Trophoblast cell (in vitro differentiated cells and primary cell): ENCODE results near the gene FKBP14.

Experiments used
- DNase-seq, 2 donors: peaks; one replicate each; pipeline ENCODE4 v3.0.0-alpha.2; 2016
- H2AFZ ChIP-seq: 2 replicates; pipeline ENCODE4 v1.6.1; 2013; ENCODE audit warnings: low read length, moderate library complexity, mild to moderate bottlenecking; ENCODE audit not compliant: insufficient read depth, poor library complexity
- H2AK5ac ChIP-seq: 2 replicates; pipeline ENCODE4 v1.6.1; 2013; ENCODE audit warnings: mild to moderate bottlenecking, low read length
- H2BK120ac ChIP-seq: 2 replicates; pipeline ENCODE4 v1.6.1; 2013; ENCODE audit warnings: low read length, mild to moderate bottlenecking, moderate library complexity; ENCODE audit not compliant: insufficient read depth, poor library complexity
- H2BK12ac ChIP-seq: 2 replicates; pipeline ENCODE4 v1.6.1; 2013; ENCODE audit warnings: mild to moderate bottlenecking, low read length, moderate library complexity
- H2BK5ac ChIP-seq: 2 replicates; pipeline ENCODE4 v1.6.1; 2013; ENCODE audit warnings: low read length, low read depth, moderate library complexity, mild to moderate bottlenecking; ENCODE audit not compliant: poor library complexity
- H3K14ac ChIP-seq: 2 replicates; pipeline ENCODE4 v1.6.1; 2013; ENCODE audit warnings: mild to moderate bottlenecking, low read length
- H3K18ac ChIP-seq: 2 replicates; pipeline ENCODE4 v1.6.1; 2013; ENCODE audit warnings: mild to moderate bottlenecking, low read length
- H3K23ac ChIP-seq: 2 replicates; pipeline ENCODE4 v1.6.1; 2013; ENCODE audit warnings: low read length
- H3K27ac ChIP-seq: 2 replicates; pipeline ENCODE4 v1.5.1; 2013; ENCODE audit warnings: low read depth, mild to moderate bottlenecking, inconsistent platforms, low read length, moderate library complexity
- H3K27me3 ChIP-seq: 2 replicates; pipeline ENCODE4 v1.6.1; 2013; ENCODE audit warnings: inconsistent platforms, mild to moderate bottlenecking, low read length, moderate library complexity; ENCODE audit not compliant: insufficient read depth
- H3K36me3 ChIP-seq, 2 experiments: 1 replicate in 1 of 2; 2 replicates in 1 of 2; pipeline ENCODE4 v1.6.1; 2013; ENCODE audit warnings: low read length in 2 of 2, mild to moderate bottlenecking in 2 of 2, moderate library complexity in 1 of 2; ENCODE audit not compliant: insufficient read depth in 2 of 2, control insufficient read depth in 1 of 2
- H3K4ac ChIP-seq: 2 replicates; pipeline ENCODE4 v1.6.1; 2013; ENCODE audit warnings: low read depth, mild to moderate bottlenecking, low read length, moderate library complexity
- H3K4me1 ChIP-seq, 2 experiments: 1 replicate in 1 of 2; 2 replicates in 1 of 2; pipeline ENCODE4 v1.6.1; 2013; ENCODE audit warnings: low read length in 2 of 2, mild to moderate bottlenecking in 2 of 2, moderate library complexity in 1 of 2; ENCODE audit not compliant: insufficient read depth in 2 of 2, control insufficient read depth in 1 of 2
- H3K4me2 ChIP-seq: 2 replicates; pipeline ENCODE4 v1.6.1; 2013; ENCODE audit warnings: inconsistent platforms, mild to moderate bottlenecking, low read length, moderate library complexity
- H3K4me3 ChIP-seq: 2 replicates; pipeline ENCODE4 v1.5.1; 2013; ENCODE audit warnings: mild to moderate bottlenecking, low read depth, low read length, inconsistent platforms
- H3K79me1 ChIP-seq: one replicate; pipeline ENCODE4 v1.6.1; 2013; ENCODE audit warnings: low read length
- H3K79me2 ChIP-seq: 2 replicates; pipeline ENCODE4 v1.6.1; 2013; ENCODE audit warnings: low read length, mild to moderate bottlenecking; ENCODE audit not compliant: control insufficient read depth, insufficient read depth, poor library complexity
- H3K9ac ChIP-seq: 2 replicates; pipeline ENCODE4 v1.6.1; 2013; ENCODE audit warnings: mild to moderate bottlenecking, low read length
- H3K9me3 ChIP-seq: 2 replicates; pipeline ENCODE4 v1.6.1; 2013; ENCODE audit warnings: low read depth, mild to moderate bottlenecking, control low read depth, inconsistent platforms, low read length; ENCODE audit not compliant: insufficient read depth
- H4K12ac ChIP-seq: 2 replicates; pipeline ENCODE4 v1.6.1; 2013; ENCODE audit warnings: low read depth, mild to moderate bottlenecking, low read length, moderate library complexity
- H4K8ac ChIP-seq: 2 replicates; pipeline ENCODE4 v1.6.1; 2013; ENCODE audit warnings: low read depth, mild to moderate bottlenecking, low read length, moderate library complexity
- H4K91ac ChIP-seq: one replicate; pipeline ENCODE4 v1.6.1; 2013; ENCODE audit warnings: low read depth, mild to moderate bottlenecking, low read length, moderate library complexity
- WGBS: extraction: QIAGEN DNeasy Blood & Tissue Kit; methylation state at CpG from one replicate; pipeline ENCODE4 v1.1.7; 2013; ENCODE audit warnings: missing lambda C conversion rate; ENCODE audit not compliant: insufficient read length, insufficient coverage; ENCODE audit errors: extremely low coverage; 5-methylcytosine and 5-hydroxymethylcytosine counted together

The FKBP14 gene

DNA sequence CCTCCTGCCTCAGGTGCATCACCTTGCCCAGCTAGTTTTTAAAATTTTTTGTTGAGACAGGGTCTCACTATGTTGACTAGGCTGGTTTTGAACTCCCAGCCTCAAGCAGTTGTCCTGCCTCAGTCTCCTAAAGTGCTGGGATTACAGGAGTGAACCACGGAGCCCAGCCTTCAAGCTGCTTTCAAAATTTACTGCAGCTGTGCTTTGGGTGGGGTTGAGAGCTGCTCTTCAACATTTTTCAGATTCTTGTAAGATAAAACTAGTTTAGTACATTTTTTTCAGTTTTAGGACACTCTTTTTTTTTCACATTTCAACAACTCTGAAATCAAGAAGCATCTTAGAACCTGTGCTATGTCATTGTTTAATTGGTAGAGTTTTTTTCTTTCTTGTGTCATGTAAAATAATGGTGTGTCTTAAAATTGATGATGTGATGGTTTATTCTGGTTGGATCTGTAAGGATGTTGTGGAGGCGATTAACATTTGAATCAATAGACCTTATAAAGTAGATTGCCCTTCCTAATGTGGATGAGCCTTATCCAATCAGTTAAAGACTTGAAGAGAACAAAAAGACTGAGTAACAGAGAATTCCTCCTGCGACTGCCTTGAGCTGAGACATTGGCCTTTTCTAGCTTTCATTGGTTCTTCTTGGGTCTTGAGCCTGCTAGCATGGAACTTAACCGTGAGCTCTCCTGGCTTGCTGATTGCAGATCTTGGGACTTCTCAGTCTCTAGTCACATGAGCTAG lies 15.2 kb upstream of the FKBP14 start:
- Histone ChIP-seq H2AK5ac (no peak overlapping the region), H4K12ac (no peak overlapping the region), H4K91ac (no peak overlapping the region), H3K4me1 (peaks cover 3 to 5% of the 10 kb centered on the region in 2 experiments), H3K27me3 (no peaks in the 10 kb centered on the region), H4K8ac (no peak overlapping the region), H3K4ac (no peak overlapping the region), H2BK12ac (no peak overlapping the region), H3K4me3 (no peak overlapping the region), H3K79me1 (no peaks in the 10 kb centered on the region), H3K9me3 (no peaks in the 10 kb centered on the region), H2BK5ac (no peak overlapping the region), H3K18ac (no peak overlapping the region), H3K9ac (no peak overlapping the region), H3K36me3 (peaks cover 5 to 11% of the 10 kb centered on the region in 2 experiments), H3K79me2 (no peaks in the 10 kb centered on the region), H2AFZ (no peak overlapping the region), H3K4me2 (no peak overlapping the region), H2BK120ac (no peak overlapping the region), H3K27ac (no peak overlapping the region), H3K23ac (no peak overlapping the region), H3K14ac (no peak overlapping the region)
- no CpG with 5 or more reads among the region's 4 CpGs for WGBS
- DNase-seq = peak; percentile 21 to 66

DNA sequence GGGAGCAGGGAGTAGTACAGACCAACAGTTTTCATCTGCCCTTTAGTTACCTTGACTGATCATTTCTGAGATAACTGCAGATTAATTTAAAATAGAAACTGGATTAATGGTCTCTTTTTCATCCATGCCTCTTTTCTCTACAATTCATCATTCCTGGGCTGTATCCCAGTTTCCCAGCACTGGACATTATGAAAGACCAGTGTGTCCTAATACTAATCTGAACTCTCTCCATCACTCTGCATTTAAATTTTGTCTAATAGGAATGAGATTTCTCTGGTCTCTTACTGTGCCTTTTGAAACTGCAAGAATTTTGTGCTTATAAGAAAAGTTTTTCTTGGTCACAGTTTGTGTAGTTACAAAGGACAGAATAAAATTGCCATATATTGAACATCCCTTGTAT lies 14.4 kb upstream of the FKBP14 start:
- H3K9me3 ChIP-seq = no peaks in the 10 kb centered on the region
- no peak overlapping the region for H3K4me3 ChIP-seq
- no peak overlapping the region for H3K27ac ChIP-seq
- H2AFZ ChIP-seq = no peak overlapping the region
- no peak overlapping the region for H3K4ac ChIP-seq
- H2BK120ac ChIP-seq = no peak overlapping the region
- DNase-seq = no peak
- no peak overlapping the region for H3K18ac ChIP-seq
- no peak overlapping the region for H3K9ac ChIP-seq
- H2AK5ac ChIP-seq = no peak overlapping the region
- no peaks in the 10 kb centered on the region for H3K79me1 ChIP-seq
- H3K27me3 ChIP-seq = no peaks in the 10 kb centered on the region
- H2BK5ac ChIP-seq = no peak overlapping the region
- peaks cover 2 to 4% of the 10 kb centered on the region in 2 experiments for H3K36me3 ChIP-seq
- no peak overlapping the region for H3K23ac ChIP-seq
- peaks cover 3 to 5% of the 10 kb centered on the region in 2 experiments for H3K4me1 ChIP-seq
- H3K79me2 ChIP-seq = no peaks in the 10 kb centered on the region
- H3K14ac ChIP-seq = no peak overlapping the region
- H2BK12ac ChIP-seq = no peak overlapping the region
- no peak overlapping the region for H3K4me2 ChIP-seq
- H4K8ac ChIP-seq = no peak overlapping the region
- H4K12ac ChIP-seq = no peak overlapping the region
- H4K91ac ChIP-seq = no peak overlapping the region

DNA sequence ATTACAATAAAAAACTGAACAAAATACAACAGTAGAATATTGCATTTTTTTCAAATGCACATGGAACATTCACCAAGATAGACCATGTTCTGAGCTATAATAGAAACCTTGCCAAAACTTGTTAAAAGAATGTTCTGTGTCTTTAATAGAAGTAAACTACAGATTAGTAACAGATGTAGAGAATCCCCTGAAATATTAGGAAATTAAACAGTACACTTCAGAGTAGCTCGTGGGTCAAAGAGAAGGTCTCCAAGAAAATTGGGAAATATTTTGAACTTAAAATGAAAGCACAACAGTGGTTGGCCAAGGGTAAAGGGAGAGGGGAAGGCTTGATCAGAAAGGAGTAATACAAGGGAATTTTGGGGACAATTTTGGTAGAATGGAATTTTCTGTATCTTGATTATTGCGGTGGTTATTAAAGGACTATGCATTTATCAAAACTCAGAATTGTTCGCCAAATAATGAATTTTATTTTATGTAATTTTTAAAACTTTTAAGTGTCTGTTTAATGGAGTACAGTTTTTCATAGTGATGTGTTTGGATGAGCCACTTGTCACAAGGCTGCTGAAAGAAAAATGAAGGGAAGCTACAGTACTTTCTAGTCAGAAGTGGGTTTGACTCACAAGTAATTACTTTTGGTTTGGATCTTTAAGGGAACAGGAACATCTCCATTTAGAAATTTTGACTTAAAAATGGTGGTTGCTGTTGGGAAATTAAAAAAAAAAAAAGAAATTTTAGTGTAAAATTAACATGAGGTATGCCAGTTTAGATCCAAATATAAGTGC lies 11.9 kb upstream of the FKBP14 start:
- H3K9me3 ChIP-seq = no peaks in the 10 kb centered on the region
- peaks cover 3 to 5% of the 10 kb centered on the region in 2 experiments for H3K4me1 ChIP-seq
- H2BK5ac ChIP-seq = no peak overlapping the region
- no peak for DNase-seq
- H3K36me3 ChIP-seq = peaks cover 0 to 2% of the 10 kb centered on the region in 2 experiments
- H3K27ac ChIP-seq = no peak overlapping the region
- no peak overlapping the region for H2BK120ac ChIP-seq
- no peak overlapping the region for H3K4me2 ChIP-seq
- H4K8ac ChIP-seq = no peak overlapping the region
- no peak overlapping the region for H3K9ac ChIP-seq
- no peak overlapping the region for H2AFZ ChIP-seq
- no peak overlapping the region for H3K23ac ChIP-seq
- H3K4me3 ChIP-seq = no peak overlapping the region
- no peak overlapping the region for H3K18ac ChIP-seq
- no peak overlapping the region for H4K91ac ChIP-seq
- H2AK5ac ChIP-seq = no peak overlapping the region
- H3K14ac ChIP-seq = no peak overlapping the region
- no peaks in the 10 kb centered on the region for H3K79me2 ChIP-seq
- no peak overlapping the region for H2BK12ac ChIP-seq
- no peaks in the 10 kb centered on the region for H3K27me3 ChIP-seq
- H3K79me1 ChIP-seq = no peaks in the 10 kb centered on the region
- no CpG with 5 or more reads among the region's 3 CpGs for WGBS
- no peak overlapping the region for H4K12ac ChIP-seq
- H3K4ac ChIP-seq = no peak overlapping the region

DNA sequence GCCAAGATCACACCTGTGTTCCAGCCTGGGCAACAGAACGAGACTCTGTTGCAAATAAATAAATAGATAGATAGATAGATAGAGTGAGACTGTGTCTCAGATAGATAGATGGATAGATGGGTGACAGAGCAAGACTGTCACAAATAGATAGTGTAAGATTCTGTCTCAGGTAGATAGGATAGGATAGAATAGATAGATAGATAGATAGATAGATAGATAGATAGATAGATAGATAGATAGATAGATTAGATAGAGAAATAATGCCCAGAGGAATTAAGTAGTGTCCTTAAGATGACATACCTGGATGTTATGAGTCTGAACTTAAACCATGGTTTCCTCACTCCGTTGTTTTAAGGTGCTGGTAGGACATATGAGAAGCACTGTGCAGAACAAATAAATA lies 9.7 kb upstream of the FKBP14 start:
- Histone ChIP-seq H2BK120ac (no peak overlapping the region), H3K79me2 (peaks cover 2% of the 10 kb centered on the region), H4K91ac (no peak overlapping the region), H3K4me2 (no peak overlapping the region), H2BK5ac (no peak overlapping the region), H4K12ac (no peak overlapping the region), H4K8ac (no peak overlapping the region), H3K4me1 (peaks cover under 1 to 4% of the 10 kb centered on the region in 2 experiments), H2AK5ac (no peak overlapping the region), H3K23ac (no peak overlapping the region), H3K4ac (no peak overlapping the region), H3K36me3 (peaks cover 0 to 2% of the 10 kb centered on the region in 2 experiments), H2AFZ (no peak overlapping the region), H3K18ac (no peak overlapping the region), H3K9ac (no peak overlapping the region), H3K9me3 (no peaks in the 10 kb centered on the region), H3K14ac (no peak overlapping the region), H2BK12ac (no peak overlapping the region), H3K79me1 (no peaks in the 10 kb centered on the region), H3K4me3 (no peak overlapping the region), H3K27ac (no peak overlapping the region), H3K27me3 (no peaks in the 10 kb centered on the region)
- no CpG with 5 or more reads among the region's 2 CpGs for WGBS
- peak in 1 of 2 donors; percentile 75 for DNase-seq
